ENCODE results near the gene NOP10. TPM values are rescaled to one million over a fixed set of nuclear protein-coding genes. Genes with fewer than 3 reads are reported as not detected.

NOP10 gene
- total RNA-seq, 1 donor from 2014 or later, result 116 TPM

- intact Hi-C loops (cut with micrococcal nuclease), result no loop called here
- DNase-seq, result no peak
- peaks cover 2% of the 10 kb centered on the region for H3K4me1 Mint-ChIP-seq
- ChIA-PET POLR2A (no interaction called here), CTCF (interaction anchor here (0.8 kb wide), 1 partner anchor 8 kb away, joined by 4 read pairs; the partner anchor contains the start of gene LPCAT4)
- ATAC-seq (ENCODE audit: low read depth), result no peak
- H3K36me3 Mint-ChIP-seq (ENCODE audit: low read depth), result peaks cover 57% of the 10 kb centered on the region
- H3K4me3 Mint-ChIP-seq, result no peak overlapping the region
- no peak for TF ChIP-seq CTCF (IDR thresholded peaks at IDR 0.05)
- no peak overlapping the region for H3K27ac Mint-ChIP-seq
- H3K9me3 Mint-ChIP-seq, result no peaks in the 10 kb centered on the region
- no peaks in the 10 kb centered on the region for H3K27me3 Mint-ChIP-seq
Observed at GRCh38 chr15:34358948-34359347, 16.0 kb upstream of the NOP10 start.

GRCh38 chr15:34358367-34358766 lies 15.4 kb upstream of the NOP10 start:
- no peak overlapping the region for H3K4me3 Mint-ChIP-seq
- DNase-seq (no peak), ATAC-seq (ENCODE audit: low read depth) (no peak)
- H3K9me3 Mint-ChIP-seq, result no peaks in the 10 kb centered on the region
- H3K27ac Mint-ChIP-seq, result no peak overlapping the region
- H3K36me3 Mint-ChIP-seq (ENCODE audit: low read depth), result peaks cover 57% of the 10 kb centered on the region
- peaks cover 2% of the 10 kb centered on the region for H3K4me1 Mint-ChIP-seq
- CTCF ChIA-PET, result interaction anchor here (0.8 kb wide), 1 partner anchor 9 kb away, joined by 4 read pairs; the partner anchor contains the start of gene LPCAT4
- H3K27me3 Mint-ChIP-seq, result no peaks in the 10 kb centered on the region
- TF ChIP-seq CTCF (IDR thresholded peaks at IDR 0.05), result no peak
- intact Hi-C loops (cut with micrococcal nuclease), result no loop called here
- POLR2A ChIA-PET, result no interaction called here

- ChIA-PET CTCF (no interaction called here), POLR2A (interaction anchor here (0.6 to 0.7 kb wide), 2 partner anchors 11 to 14 kb away, joined by 3 to 7 read pairs; partner anchors contain the start of gene NUTM1)
- ATAC-seq (ENCODE audit: low read depth) (no peak), DNase-seq (no peak)
- Mint-ChIP-seq H3K36me3 (ENCODE audit: low read depth) (peaks cover 51% of the 10 kb centered on the region), H3K27me3 (no peaks in the 10 kb centered on the region), H3K27ac (no peak overlapping the region), H3K4me1 (no peaks in the 10 kb centered on the region), H3K9me3 (no peaks in the 10 kb centered on the region), H3K4me3 (no peak overlapping the region)
- intact Hi-C loops (cut with micrococcal nuclease), result no loop called here
- TF ChIP-seq CTCF (IDR thresholded peaks at IDR 0.05), result no peak
Observed at GRCh38 chr15:34357653-34358052, 14.7 kb upstream of the NOP10 start.

GRCh38 chr15:34355241-34355640 lies 12.3 kb upstream of the NOP10 start:
- ATAC-seq (ENCODE audit: low read depth) (no peak), DNase-seq (no peak)
- H3K9me3 Mint-ChIP-seq, result no peaks in the 10 kb centered on the region
- H3K4me3 Mint-ChIP-seq, result no peak overlapping the region
- POLR2A ChIA-PET, result interaction anchor here (1.2 kb wide), 1 partner anchor 11 kb away, joined by 5 read pairs; no protein-coding TSS in a partner anchor
- no peak overlapping the region for H3K27ac Mint-ChIP-seq
- no peaks in the 10 kb centered on the region for H3K4me1 Mint-ChIP-seq
- no peaks in the 10 kb centered on the region for H3K27me3 Mint-ChIP-seq
- peaks cover 38% of the 10 kb centered on the region for H3K36me3 Mint-ChIP-seq (ENCODE audit: low read depth)
- intact Hi-C loops (cut with micrococcal nuclease), result no loop called here
- CTCF ChIA-PET, result no interaction called here
- no peak for TF ChIP-seq CTCF (IDR thresholded peaks at IDR 0.05)

- CTCF ChIA-PET, result no interaction called here
- POLR2A ChIA-PET, result no interaction called here
- Mint-ChIP-seq H3K4me3 (no peak overlapping the region), H3K9me3 (no peaks in the 10 kb centered on the region), H3K27ac (no peak overlapping the region), H3K4me1 (no peaks in the 10 kb centered on the region), H3K27me3 (no peaks in the 10 kb centered on the region), H3K36me3 (ENCODE audit: low read depth) (peaks cover 31% of the 10 kb centered on the region)
- DNase-seq (no peak), ATAC-seq (ENCODE audit: low read depth) (no peak)
- no peak for TF ChIP-seq CTCF (IDR thresholded peaks at IDR 0.05)
- intact Hi-C loops (cut with micrococcal nuclease), result no loop called here
Observed at GRCh38 chr15:34354286-34354685, 11.3 kb upstream of the NOP10 start.
